GM12875 (cell line): ENCODE data around the gene ZFR.
"Not testable (repeated sequence)": the region's sequence is repeated elsewhere in the genome, so short reads cannot be mapped to it uniquely, and the experiment has no call there.

Experiments
- H3K4me3 ChIP-seq: one replicate; pipeline ENCODE4 v1.5.1; 2011; ENCODE audit warnings: low read depth, low read length, control low read depth
- TF ChIP-seq, protein P1 (sequence below): IDR thresholded peaks from 2 replicates; pipeline ENCODE4 v1.5.1; 2011; ENCODE audit warnings: low read depth, mild to moderate bottlenecking, control low read depth, inconsistent platforms, low read length, moderate library complexity, borderline replicate concordance; ENCODE audit not compliant: insufficient read depth

ZFR gene

DNA sequence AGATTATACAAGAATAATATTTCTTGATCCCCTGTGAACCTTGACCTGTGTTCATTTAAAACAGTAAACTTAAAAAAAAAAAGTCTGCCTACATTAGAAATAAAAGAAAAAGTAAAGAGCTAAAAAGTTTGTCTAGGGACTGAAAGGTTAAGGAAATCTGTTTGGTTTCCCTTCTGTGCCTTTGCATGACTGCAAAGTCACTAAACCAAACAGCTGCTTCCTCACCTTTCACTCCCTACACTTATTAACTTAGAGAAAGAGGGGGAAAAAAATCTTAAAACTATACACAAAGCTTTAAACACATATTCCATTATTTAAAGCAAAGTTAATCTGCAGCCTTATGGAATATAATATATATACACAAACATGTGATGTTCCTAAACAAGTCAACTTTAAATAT, 65.1 kb downstream of the ZFR start:
- TF ChIP-seq, protein P1, sequence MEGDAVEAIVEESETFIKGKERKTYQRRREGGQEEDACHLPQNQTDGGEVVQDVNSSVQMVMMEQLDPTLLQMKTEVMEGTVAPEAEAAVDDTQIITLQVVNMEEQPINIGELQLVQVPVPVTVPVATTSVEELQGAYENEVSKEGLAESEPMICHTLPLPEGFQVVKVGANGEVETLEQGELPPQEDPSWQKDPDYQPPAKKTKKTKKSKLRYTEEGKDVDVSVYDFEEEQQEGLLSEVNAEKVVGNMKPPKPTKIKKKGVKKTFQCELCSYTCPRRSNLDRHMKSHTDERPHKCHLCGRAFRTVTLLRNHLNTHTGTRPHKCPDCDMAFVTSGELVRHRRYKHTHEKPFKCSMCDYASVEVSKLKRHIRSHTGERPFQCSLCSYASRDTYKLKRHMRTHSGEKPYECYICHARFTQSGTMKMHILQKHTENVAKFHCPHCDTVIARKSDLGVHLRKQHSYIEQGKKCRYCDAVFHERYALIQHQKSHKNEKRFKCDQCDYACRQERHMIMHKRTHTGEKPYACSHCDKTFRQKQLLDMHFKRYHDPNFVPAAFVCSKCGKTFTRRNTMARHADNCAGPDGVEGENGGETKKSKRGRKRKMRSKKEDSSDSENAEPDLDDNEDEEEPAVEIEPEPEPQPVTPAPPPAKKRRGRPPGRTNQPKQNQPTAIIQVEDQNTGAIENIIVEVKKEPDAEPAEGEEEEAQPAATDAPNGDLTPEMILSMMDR = no peak
- H3K4me3 ChIP-seq = no peak overlapping the region

DNA sequence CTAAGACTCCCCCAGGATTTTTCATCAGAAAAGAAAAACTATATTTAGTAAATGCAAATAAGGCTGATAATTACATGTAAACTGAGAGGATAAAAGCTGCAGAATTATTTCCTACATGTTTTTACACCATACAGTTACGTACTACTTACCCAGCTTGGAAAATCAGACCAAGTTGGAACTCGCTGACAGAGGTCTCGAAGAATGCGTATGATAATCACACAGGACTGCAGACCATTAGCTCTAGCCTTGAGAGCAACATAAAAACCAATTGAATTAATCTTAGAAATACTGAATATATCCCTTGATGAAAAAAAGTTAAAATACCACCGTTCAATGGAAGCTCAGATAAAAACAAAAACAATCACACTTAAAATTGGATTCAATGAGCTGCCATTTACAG, 65.6 kb downstream of the ZFR start:
- TF ChIP-seq, protein P1 = no peak
- H3K4me3 ChIP-seq = no peak overlapping the region

DNA sequence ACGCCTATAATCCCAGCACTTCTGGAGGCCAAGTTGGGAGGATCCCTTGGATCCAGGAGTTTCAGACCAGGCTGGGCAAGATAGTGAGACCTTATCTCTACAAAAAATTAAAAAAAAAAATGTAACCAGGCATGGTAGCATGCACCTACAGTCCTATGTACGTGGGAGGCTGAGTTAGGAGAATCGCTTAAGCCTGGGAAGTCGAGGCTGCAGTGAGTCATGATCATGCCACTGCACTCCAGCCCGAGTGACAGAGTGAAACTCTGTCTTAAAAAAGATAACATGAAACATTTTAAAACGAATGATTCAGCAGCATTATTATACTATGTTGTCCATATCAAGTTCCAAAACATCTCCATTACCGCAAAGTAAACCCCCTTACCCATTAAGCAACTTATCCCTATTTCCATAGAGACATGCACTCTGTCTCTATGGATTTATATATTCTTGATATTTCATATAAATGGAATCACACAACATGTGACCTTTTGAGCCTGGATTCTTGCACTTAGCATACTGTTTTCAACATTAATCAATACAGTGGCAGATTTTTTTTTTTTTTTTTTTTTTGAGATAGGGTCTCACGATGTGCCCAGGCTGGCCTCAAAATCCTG, 74.9 kb downstream of the ZFR start:
- TF ChIP-seq, protein P1 = no peak

DNA sequence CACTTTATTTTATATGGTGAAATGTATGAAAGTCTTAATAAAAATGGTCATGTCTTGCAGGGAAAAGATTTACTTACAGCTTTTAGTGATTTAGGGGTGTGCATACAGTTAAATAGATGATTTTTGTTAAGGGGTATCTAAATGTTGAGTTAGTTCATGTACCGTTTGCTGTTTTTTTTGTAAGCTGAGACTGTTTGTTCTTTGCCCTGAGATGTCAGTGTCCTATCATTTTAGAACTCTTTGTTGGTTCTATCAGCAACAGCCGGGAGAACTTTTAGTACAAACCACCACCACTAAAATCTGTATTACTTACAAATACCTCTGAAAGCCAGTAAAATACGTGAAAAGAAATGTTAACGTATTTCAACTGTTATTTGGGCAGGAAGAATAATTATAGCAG, 75.5 kb downstream of the ZFR start:
- TF ChIP-seq, protein P1 = no peak
- H3K4me3 ChIP-seq = no peak overlapping the region

More for the DNA sequence above, 74.9 kb downstream of the ZFR start:
- no peak overlapping the region for H3K4me3 ChIP-seq

DNA sequence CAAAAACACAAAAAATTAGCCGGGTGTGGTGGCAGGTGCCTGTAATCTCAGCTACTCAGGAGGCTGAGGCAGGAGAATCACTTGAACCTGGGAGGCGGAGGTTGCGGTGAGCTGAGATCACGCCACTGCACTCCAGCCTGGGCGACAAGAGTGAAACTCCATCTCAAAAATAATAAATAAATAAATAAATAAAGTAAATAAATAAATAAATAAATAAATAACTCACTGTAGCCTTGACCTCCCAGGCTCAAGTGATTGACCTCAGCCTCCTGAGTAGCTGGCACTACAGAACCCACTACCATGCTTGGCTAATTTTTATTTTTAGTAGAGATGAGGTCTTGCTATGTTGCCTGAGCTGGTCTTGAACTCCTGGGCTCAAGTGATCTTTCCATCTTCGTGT, 77.3 kb downstream of the ZFR start:
- H3K4me3 ChIP-seq = not testable (repeated sequence)

DNA sequence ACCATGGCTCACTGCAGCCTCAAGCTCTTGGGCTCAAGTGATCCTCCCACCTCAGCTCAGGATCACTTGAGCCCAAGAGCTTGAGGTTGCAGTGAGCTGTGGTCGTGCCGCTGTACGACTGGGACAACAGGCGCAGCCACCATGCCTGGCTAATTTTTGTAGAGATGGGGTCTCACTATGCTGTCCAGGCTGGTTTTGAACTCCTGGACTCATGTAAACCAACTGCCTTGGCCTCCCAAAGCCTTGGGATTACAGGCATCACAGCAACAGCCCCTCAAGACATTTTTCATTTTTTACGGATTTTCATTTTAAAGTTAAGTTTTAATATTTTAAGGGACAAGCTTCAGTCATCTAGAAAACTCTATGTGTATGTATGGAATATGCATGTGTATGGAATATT, 78.9 kb downstream of the ZFR start:
- TF ChIP-seq, protein P1 = no peak
- H3K4me3 ChIP-seq = no peak overlapping the region

DNA sequence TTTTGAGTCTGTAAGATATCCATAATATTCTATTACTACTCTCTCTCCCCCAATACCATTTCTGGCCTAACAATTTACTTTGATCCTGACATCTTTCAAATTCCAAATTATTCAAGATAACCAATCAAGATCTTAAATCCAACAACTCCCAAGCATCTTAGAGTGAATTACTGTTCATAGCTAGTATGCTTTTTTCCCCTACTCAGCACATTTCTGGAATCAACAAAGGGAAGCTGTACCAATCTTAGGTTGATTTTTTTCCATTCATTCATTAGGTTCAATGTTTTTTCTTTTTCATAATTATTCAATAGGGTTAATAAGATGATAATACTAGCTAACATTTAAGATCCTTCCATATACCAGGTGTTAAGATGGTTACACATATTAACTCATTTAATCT, 81.5 kb downstream of the ZFR start:
- H3K4me3 ChIP-seq = no peak overlapping the region
- TF ChIP-seq, protein P1 = no peak

DNA sequence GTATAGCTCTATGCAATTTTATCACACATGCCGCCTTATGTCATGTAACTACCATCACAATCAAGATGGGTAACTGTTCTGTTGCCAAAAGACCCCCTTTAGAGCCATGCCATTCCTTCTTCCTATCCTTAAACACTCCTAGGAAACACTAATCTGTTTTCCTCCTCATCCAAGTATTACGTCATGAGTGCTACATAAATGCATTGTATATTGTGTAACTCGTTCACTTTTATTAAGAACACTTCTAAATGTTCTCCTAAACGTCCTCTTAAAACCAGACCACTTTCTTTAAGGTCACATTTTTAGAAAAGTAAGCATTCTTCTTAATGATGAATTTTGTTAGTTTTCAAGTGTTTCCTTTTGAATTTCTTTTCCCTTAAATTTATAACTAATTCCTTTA, 82.0 kb downstream of the ZFR start:
- TF ChIP-seq, protein P1 = no peak
- no peak overlapping the region for H3K4me3 ChIP-seq
